ENCODE data around the gene LMTK3. TPM values are rescaled to one million over a fixed set of nuclear protein-coding genes. Genes with fewer than 3 reads are reported as not detected.

LMTK3 gene
- polyA plus RNA-seq, 1 of the 3 experiments (the other 2 are of a cell fraction), result 3.2 TPM

- Histone ChIP-seq H3K36me3 (replicated peaks in 1 of 2; ENCODE audit: control insufficient read depth in 1 of 2, insufficient read depth in 2 of 2, low read length in 1 of 2) (no peaks in the 10 kb centered on the region), H3K9me2 (no peaks in the 10 kb centered on the region), H3K9me3 (no peaks in the 10 kb centered on the region), H3K4me1 (ENCODE audit: control insufficient read depth in 1 of 2, insufficient read depth in 2 of 2, low read depth in 1 of 2, low read length in 1 of 2) (peaks cover 0 to 4% of the 10 kb centered on the region in 2 experiments; a peak in 1 of 4 replicates), H3K4me2 (no peak overlapping the region), H3K27me3 (ENCODE audit: insufficient read depth) (no peaks in the 10 kb centered on the region), H4K20me1 (ENCODE audit: insufficient read depth) (no peaks in the 10 kb centered on the region), H3F3A (replicated peaks; ENCODE audit: insufficient read depth) (peaks cover 12% of the 10 kb centered on the region), H3K27ac (ENCODE audit: low read depth in 2 of 2, low read length in 1 of 2) (no peak overlapping the region), H3K79me2 (ENCODE audit: insufficient read depth) (no peaks in the 10 kb centered on the region), H2AFZ (ENCODE audit: low read depth) (no peak overlapping the region), H3K4me3 (ENCODE audit: low read depth in 2 of 2, low read length in 1 of 2) (no peak overlapping the region), H3K9ac (no peak overlapping the region)
- ChIA-PET CTCF (interaction anchor here (0.9 to 2.0 kb wide), 3 partner anchors 31 to 46 kb away, joined by 3 to 8 read pairs (median 6); no protein-coding TSS in a partner anchor), POLR2A (interaction anchor here (0.7 to 0.8 kb wide), 2 partner anchors 16 to 189 kb away, joined by 3 read pairs; no protein-coding TSS in a partner anchor)
- TF ChIP-seq RCOR1 (IDR thresholded peaks at IDR 0.05; ENCODE audit: low read length) (no peak), MXI1 (IDR thresholded peaks at IDR 0.05; ENCODE audit: low read depth, low read length) (no peak), YY1 (IDR thresholded peaks at IDR 0.05; ENCODE audit: low read depth) (no peak), RFX5 (IDR thresholded peaks at IDR 0.05; ENCODE audit: low read length) (no peak), FOSL2 (IDR thresholded peaks at IDR 0.05; ENCODE audit: borderline replicate concordance, low read depth) (peak; percentile 14; the same call in 1 of the 2 replicates), GATA2 (CRISPR knock-in tag; IDR thresholded peaks at IDR 0.05) (no peak), RXRA (IDR thresholded peaks at IDR 0.05; ENCODE audit: borderline replicate concordance, low read depth) (no peak)
- WGBS (ENCODE audit: low lambda C conversion rate), result 86% methylated on average over 13 of the region's 19 CpGs
- no peak for DNase-seq
Measured at GRCh38 chr19:48552406-48553322, 41.0 kb upstream of the LMTK3 start.

GRCh38 chr19:48551437-48552302 lies 40.0 kb upstream of the LMTK3 start, which contains the start of gene SULT2B1:
Gene SULT2B1 (plus strand): TSS chr19:48552172. CDS start chr19:48552253, 81 bp downstream.
- Histone ChIP-seq H3F3A (replicated peaks; ENCODE audit: insufficient read depth) (peaks cover 8% of the 10 kb centered on the region), H3K4me3 (ENCODE audit: low read depth in 2 of 2, low read length in 1 of 2) (no peak within 1 kb of the TSS), H3K79me2 (ENCODE audit: insufficient read depth) (no peaks in the 10 kb centered on the region), H3K9ac (no peak within 1 kb of the TSS), H3K9me2 (no peaks in the 10 kb centered on the region), H4K20me1 (ENCODE audit: insufficient read depth) (no peaks in the 10 kb centered on the region), H3K4me1 (ENCODE audit: control insufficient read depth in 1 of 2, insufficient read depth in 2 of 2, low read depth in 1 of 2, low read length in 1 of 2) (peaks cover 0 to 4% of the 10 kb centered on the region in 2 experiments; a peak in 1 of 4 replicates), H3K27me3 (ENCODE audit: insufficient read depth) (no peaks in the 10 kb centered on the region), H3K27ac (ENCODE audit: low read depth in 2 of 2, low read length in 1 of 2) (no peak within 1 kb of the TSS), H3K9me3 (no peaks in the 10 kb centered on the region), H3K36me3 (replicated peaks in 1 of 2; ENCODE audit: control insufficient read depth in 1 of 2, insufficient read depth in 2 of 2, low read length in 1 of 2) (no peaks in the 10 kb centered on the region), H3K4me2 (no peak within 1 kb of the TSS), H2AFZ (ENCODE audit: low read depth) (no peak within 1 kb of the TSS)
- no peak for TF ChIP-seq GATA2 (CRISPR knock-in tag; IDR thresholded peaks at IDR 0.05)
- TF ChIP-seq RCOR1 (IDR thresholded peaks at IDR 0.05; ENCODE audit: low read length), result no peak
- no peak for TF ChIP-seq FOXJ3 (CRISPR knock-in tag; IDR thresholded peaks at IDR 0.05)
- TF ChIP-seq TCF12 (IDR thresholded peaks at IDR 0.05), result no peak
- no peak for TF ChIP-seq GABPA (IDR thresholded peaks at IDR 0.05; ENCODE audit: low read depth)
- no peak for TF ChIP-seq ELF1 (IDR thresholded peaks at IDR 0.05)
- no peak for TF ChIP-seq USF2 (IDR thresholded peaks at IDR 0.05; ENCODE audit: borderline replicate concordance, low read depth, low read length)
- no peak for TF ChIP-seq POLR2AphosphoS5 (IDR thresholded peaks at IDR 0.05; ENCODE audit: low read depth, low read length)
- no peak for TF ChIP-seq RFX5 (IDR thresholded peaks at IDR 0.05; ENCODE audit: low read length)
- TF ChIP-seq EP300 (IDR thresholded peaks at IDR 0.05; ENCODE audit: borderline replicate concordance in 1 of 2, low read depth in 1 of 2, low read length in 1 of 2), result no peak
- 67% methylated on average over 18 of the region's 36 CpGs for WGBS (ENCODE audit: low lambda C conversion rate)
- POLR2A ChIA-PET, result interaction anchor here (0.6 kb wide), 1 partner anchor 22 kb away, joined by 3 read pairs; no protein-coding TSS in a partner anchor
- CTCF ChIA-PET, result interaction anchor here (2.0 kb wide), 1 partner anchor 38 kb away, joined by 6 read pairs; no protein-coding TSS in a partner anchor
- DNase-seq, result peak; percentile 39

Data from SK-N-SH (cell line).